Activated CD8-positive, alpha-beta memory T cell treated with anti-CD3 and anti-CD28 coated beads for 36 hours (primary cell): ENCODE measurements around the gene SETD1B. TPM values are rescaled to one million over a fixed set of nuclear protein-coding genes. Genes with fewer than 3 reads are reported as not detected.

Experiments
- CTCF ChIA-PET: fragments of 350-600 bp; sonication (Branson Sonifier 250); formaldehyde crosslinking; loops from one replicate; lab custom pipeline; 2021; ENCODE audit warnings: antibody characterized with exemption; lab: Charles Lee
- POLR2A ChIA-PET: fragments of 350-600 bp; sonication (Branson Sonifier 250); formaldehyde crosslinking; loops from one replicate; lab custom pipeline; 2021; ENCODE audit warnings: antibody characterized with exemption; lab: Charles Lee
- total RNA-seq, 2 experiments: library from RNA; stranded (reverse); gene quantifications; one replicate each; pipeline ENCODE4 v1.2.3, GENCODE V29; 2021

Gene SETD1B
- total RNA-seq, 2 experiments from 2014 or later, result 22.2 to 23.4 TPM

DNA sequence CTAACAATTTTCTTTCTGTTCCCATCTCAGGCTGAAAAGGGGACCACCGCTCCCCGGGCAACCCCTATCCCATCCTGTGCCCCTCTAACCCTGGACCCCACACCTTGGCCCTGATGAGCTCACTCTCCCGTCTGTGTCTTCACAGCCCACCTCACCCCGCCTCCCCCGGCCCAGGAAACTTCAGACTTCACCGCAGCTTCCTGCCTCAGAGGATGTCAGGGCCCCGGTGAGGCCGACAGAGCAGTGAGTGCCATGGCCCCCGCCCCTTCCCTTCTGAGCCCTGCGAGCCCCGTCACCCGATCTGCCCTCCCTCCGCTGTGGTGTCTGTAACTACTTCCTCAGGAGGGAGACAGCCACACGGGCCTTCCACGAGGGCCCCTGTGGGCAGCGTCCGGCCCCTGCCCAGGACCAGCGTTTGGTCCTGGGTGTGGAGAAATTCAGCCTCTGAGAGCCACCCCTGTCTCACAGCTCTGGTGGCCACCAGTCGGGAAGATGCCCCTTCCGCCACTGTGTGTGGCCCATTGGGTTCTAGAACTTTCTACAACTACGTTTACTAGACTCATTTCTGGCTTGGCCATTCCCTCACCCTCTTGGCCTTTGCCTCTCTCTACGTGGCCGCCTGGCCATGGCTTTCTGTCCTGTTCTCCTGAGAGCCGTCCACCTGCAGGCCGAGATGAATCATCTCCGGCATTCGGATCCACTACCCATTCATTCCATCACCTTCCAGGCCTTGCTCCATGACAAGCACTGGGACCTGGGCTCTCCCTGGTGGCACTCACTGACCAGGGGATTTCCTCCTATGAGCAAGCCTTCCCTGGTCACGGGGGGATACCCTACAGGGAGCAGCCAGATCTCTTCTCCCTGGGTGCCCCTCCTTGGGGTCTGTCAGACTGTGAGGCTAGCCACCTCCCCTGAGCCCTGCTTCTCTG lies 13.7 kb upstream of the SETD1B start:
- ChIA-PET CTCF (interaction anchor here (0.9 to 27.0 kb wide), 4 partner anchors 4 to 99 kb away, joined by 3 to 826 read pairs (median 416); partner anchors contain the start of genes PSMD9, RHOF and SETD1B), POLR2A (interaction anchor here (0.6 to 3.4 kb wide), 7 partner anchors 9 to 163 kb away, joined by 3 to 22 read pairs (median 4); partner anchors contain the start of gene ORAI1)

GRCh38 chr12:121790785-121791184 lies 13.0 kb upstream of the SETD1B start:
- POLR2A ChIA-PET, result interaction anchor here (0.5 to 3.4 kb wide), 3 partner anchors 9 to 20 kb away, joined by 3 to 22 read pairs (median 3); no protein-coding TSS in a partner anchor
- CTCF ChIA-PET, result interaction anchor here (27.0 kb wide), 2 partner anchors 5 to 10 kb away, joined by 826 read pairs; partner anchors contain the start of genes RHOF and SETD1B

DNA sequence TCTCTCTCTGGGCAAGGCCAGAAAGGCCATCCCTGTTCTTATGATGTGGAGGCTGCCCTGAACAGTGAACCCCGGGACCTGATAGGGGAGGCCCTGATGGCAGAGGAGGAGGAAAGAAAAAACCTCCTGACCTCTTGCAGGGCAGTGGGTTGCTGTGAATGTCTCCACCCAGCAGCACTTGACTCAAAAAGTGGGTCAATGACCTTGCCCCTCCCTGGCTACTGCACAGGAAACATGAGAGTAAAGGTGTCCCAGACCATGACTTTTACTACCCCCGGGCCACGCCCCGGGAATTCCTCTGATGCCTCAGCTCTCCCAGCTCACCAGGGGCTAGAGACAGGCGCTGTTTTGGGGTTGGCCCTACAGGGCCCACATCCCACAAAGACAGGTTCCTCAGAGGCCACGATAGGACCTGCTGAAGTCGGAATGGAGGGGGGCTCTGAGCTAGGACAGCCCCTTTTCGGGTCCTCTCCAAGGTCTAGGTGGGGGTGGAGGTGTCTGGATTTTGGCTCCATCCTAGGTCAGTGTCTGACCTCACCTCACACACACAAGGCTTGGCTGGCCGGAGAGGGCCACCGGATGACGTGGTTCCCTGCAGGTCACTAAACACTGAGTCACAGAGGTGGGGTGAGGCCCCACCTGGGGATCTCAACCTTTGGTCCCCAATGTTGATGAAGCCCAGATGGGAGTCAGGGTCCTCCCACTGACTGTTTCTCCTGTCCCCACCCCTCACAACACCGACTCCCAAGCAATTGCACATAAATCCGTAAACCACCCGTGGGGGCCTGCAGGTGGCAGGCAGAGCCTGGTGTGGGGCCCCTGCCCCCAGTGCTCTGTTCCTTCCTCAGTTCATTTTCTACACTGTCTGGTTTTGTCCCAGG lies 11.9 kb upstream of the SETD1B start:
- CTCF ChIA-PET, result interaction anchor here (0.8 to 27.0 kb wide), 7 partner anchors 6 to 108 kb away, joined by 4 to 826 read pairs (median 25); partner anchors contain the start of genes PSMD9, RHOF, SETD1B and TMEM120B
- POLR2A ChIA-PET, result interaction anchor here (3.4 to 4.4 kb wide), 2 partner anchors 11 to 13 kb away, joined by 22 to 59 read pairs; partner anchors contain the start of gene SETD1B

- CTCF ChIA-PET, result interaction anchor here (0.7 to 27.0 kb wide), 14 partner anchors 7 to 288 kb away, joined by 3 to 826 read pairs (median 17); partner anchors contain the start of genes CFAP251, PSMD9, RHOF and SETD1B
- POLR2A ChIA-PET, result interaction anchor here (0.5 to 4.9 kb wide), 7 partner anchors 11 to 95 kb away, joined by 3 to 59 read pairs (median 22); partner anchors contain the start of genes PSMD9 and SETD1B
Observed at GRCh38 chr12:121792607-121793439, 11.0 kb upstream of the SETD1B start.

GRCh38 chr12:121793440-121793837 lies 10.4 kb upstream of the SETD1B start, which contains the start of gene RHOF:
Gene RHOF, minus strand, starts transcription at chr12:121793688. Its CDS starts 55 bp downstream, at chr12:121793633.
- POLR2A ChIA-PET, result interaction anchor here (1.2 to 4.9 kb wide), 5 partner anchors 11 to 95 kb away, joined by 5 to 59 read pairs (median 37); partner anchors contain the start of genes PSMD9 and SETD1B
- CTCF ChIA-PET, result interaction anchor here (0.6 to 27.0 kb wide), 26 partner anchors 7 to 287 kb away, joined by 3 to 826 read pairs (median 6); partner anchors contain the start of genes CFAP251, HPD, PSMD9 and RHOF

DNA sequence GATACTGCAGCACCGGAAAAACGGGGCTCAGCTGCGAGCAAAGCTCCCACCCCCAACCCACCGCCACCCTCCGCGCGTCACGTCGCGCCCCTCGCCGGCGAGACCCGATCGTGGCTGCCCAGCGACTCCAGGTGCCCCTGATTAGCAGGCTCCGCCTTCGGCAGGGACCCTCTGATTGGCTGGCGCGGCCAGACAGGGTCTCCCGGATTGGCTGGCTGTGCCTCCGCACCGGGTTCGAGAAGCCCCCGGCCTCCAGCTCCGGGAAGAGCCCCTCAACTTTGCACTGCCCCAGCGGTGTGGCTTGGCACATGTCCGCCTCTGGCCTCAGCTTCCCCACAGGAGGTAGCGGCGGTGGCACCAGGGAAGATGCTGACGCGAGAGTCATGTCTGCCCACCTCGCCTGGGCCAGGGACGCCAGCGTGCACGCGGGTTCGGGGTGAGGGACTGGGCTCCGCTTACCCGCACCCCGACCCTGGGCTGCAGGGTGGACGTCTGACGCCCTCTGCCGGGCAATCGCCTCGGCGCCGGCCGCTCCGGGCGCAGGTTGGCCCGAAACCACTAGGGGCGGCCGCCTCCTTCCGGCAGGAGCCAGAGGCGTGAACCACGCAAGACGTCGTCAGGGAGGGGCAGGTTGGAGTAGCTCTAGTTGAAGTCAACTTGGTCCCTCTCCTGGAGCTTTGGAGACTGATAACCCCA lies 9.8 kb upstream of the SETD1B start:
- CTCF ChIA-PET, result interaction anchor here (0.5 to 27.0 kb wide), 38 partner anchors 7 to 352 kb away, joined by 3 to 826 read pairs (median 4); partner anchors contain the start of genes CFAP251, HPD, PSMD9 and RHOF
- POLR2A ChIA-PET, result interaction anchor here (0.8 to 4.9 kb wide), 6 partner anchors 11 to 94 kb away, joined by 3 to 59 read pairs (median 22); partner anchors contain the start of genes PSMD9 and SETD1B

GRCh38 chr12:121794534-121795033 lies 9.2 kb upstream of the SETD1B start:
- POLR2A ChIA-PET, result interaction anchor here (0.8 to 4.9 kb wide), 6 partner anchors 10 to 94 kb away, joined by 3 to 59 read pairs (median 22); partner anchors contain the start of genes PSMD9 and SETD1B
- CTCF ChIA-PET, result interaction anchor here (0.5 to 27.0 kb wide), 38 partner anchors 6 to 400 kb away, joined by 3 to 826 read pairs (median 4); partner anchors contain the start of genes CFAP251, HPD, PSMD9 and RHOF

- ChIA-PET CTCF (interaction anchor here (0.6 to 27.0 kb wide), 22 partner anchors 5 to 399 kb away, joined by 3 to 826 read pairs (median 6); partner anchors contain the start of genes CFAP251, PSMD9, RHOF and SETD1B), POLR2A (interaction anchor here (0.7 to 4.9 kb wide), 6 partner anchors 9 to 93 kb away, joined by 3 to 59 read pairs (median 22); partner anchors contain the start of genes PSMD9 and SETD1B)
Observed at GRCh38 chr12:121795034-121795968, 8.5 kb upstream of the SETD1B start.

GRCh38 chr12:121796855-121797751 lies 6.7 kb upstream of the SETD1B start:
- POLR2A ChIA-PET, result interaction anchor here (4.9 kb wide), 1 partner anchor 14 kb away, joined by 55 read pairs; no protein-coding TSS in a partner anchor
- CTCF ChIA-PET, result interaction anchor here (5.7 to 27.0 kb wide), 3 partner anchors 4 to 92 kb away, joined by 97 to 826 read pairs (median 826); partner anchors contain the start of genes PSMD9, RHOF and SETD1B

- ChIA-PET CTCF (interaction anchor here (1.1 to 27.0 kb wide), 4 partner anchors 3 to 91 kb away, joined by 3 to 826 read pairs (median 462); partner anchors contain the start of genes PSMD9, RHOF and SETD1B), POLR2A (interaction anchor here (0.5 to 2.4 kb wide), 5 partner anchors 9 to 1679 kb away, joined by 4 to 13 read pairs (median 6); no protein-coding TSS in a partner anchor)
Observed at GRCh38 chr12:121797937-121798786, 5.6 kb upstream of the SETD1B start.

- POLR2A ChIA-PET, result interaction anchor here (0.5 to 2.4 kb wide), 4 partner anchors 9 to 1679 kb away, joined by 4 to 13 read pairs (median 6); no protein-coding TSS in a partner anchor
- CTCF ChIA-PET, result interaction anchor here (1.1 to 27.0 kb wide), 3 partner anchors 2 to 90 kb away, joined by 3 to 826 read pairs (median 826); partner anchors contain the start of genes PSMD9, RHOF and SETD1B
Observed at GRCh38 chr12:121798787-121799155, 5.0 kb upstream of the SETD1B start.
